Germinal center (tissue), 1 donor: ENCODE results near the gene ADAMTS14.

Source experiments
- DNase-seq: peaks from one replicate; pipeline ENCODE4 v3.0.0; 2012; ENCODE audit warnings: mixed read lengths, low spot score

The ADAMTS14 gene

DNA sequence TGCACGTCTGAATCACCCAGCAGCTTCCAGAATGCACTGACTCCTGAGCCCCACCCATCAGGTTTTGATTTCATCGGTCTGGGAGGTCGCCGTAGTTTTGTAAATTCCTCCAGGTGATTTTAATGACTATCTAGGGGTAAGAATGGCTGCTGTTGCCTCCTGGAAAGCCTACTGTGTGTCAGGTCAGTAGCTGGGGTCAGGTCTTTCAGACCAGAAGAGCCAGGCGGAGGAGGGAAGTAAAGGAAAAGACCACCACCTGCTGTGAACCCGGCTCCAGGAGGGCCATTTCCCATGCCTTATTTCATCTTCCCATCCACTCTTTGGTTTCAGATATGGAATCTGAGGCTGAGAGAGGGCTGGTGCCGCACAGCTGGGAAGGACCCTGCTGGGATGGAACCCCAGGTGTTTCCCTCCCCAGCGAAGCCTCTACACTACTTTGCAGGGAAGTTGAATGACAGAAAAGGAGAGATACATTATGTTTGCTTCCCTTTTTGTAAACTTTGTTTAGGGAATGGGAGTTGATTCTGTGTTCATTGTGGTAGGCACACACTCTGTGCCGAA lies 19.8 kb downstream of the ADAMTS14 start:
- DNase-seq = no peak

DNA sequence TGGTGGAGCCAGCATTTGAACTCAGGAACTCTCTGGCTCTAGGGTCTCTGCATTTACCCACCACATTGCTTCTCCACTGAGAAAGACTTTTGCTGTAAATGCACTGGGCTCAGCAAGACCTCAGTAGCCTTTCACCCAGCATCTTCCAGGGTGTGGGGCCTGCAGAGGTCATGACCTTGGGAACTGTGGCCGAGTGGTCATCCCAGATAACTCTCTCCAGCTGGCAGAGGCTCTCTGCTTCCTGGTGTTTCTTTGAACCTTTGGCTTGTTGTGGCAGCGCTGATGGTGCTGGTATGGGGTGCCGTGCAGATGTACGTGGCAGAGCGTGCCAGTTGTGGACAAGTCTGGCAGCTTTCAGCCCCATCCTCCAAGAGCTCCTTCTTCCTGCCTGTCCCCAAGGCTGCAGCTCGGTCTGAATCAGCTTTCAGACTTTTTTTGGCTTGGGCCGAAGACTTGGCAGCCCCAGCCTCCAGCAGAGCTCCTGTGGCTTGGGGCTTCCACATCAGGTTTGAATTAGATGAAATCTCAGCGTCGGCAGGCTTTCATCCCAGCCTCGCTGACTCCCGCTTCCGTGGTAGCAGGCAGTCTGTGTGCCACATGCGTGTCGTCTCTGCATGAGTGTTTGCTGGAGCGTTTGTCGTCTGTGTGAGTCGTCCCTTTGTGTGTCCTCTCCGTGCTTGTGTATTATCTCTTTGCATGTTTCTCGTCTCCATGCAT lies 21.5 kb downstream of the ADAMTS14 start:
- DNase-seq = no peak

DNA sequence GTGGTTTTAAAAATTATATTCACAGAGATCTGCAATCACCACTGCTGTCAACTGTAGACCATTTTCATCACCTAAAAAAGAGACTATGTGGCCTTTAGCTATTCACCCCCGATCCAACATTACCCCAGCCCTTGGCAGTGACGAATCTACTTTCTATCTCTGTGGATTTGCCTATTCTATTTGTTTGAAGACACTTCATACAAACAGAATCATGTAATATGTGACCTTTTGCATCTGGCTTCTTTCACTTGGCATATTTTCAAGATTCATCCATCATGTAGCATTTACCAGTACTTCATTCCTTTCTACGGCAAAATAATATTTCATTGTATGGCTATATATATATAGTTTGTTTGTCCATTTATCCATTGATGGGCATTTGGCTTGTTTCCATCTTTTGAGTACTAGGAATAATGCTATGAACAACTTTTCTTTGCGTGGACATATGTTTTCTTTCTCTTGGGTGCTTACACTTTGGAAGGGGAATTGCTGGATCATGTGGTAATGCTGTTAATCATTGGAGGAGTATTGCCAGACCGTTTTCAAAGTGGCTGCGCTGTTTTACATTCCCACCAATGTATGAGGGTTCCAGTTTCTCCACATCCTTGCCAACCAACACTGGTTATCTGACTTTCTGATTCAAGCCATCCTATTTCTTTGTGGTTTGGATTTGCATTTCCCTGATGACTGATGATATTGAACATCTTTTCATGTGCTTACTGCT lies 22.3 kb downstream of the ADAMTS14 start:
- no peak for DNase-seq

- DNase-seq = no peak
These were observed 23.1 kb downstream of the ADAMTS14 start for GRCh38 chr10:70695241-70696030.

- no peak for DNase-seq
These were observed 25.9 kb downstream of the ADAMTS14 start for GRCh38 chr10:70698211-70698610.

DNA sequence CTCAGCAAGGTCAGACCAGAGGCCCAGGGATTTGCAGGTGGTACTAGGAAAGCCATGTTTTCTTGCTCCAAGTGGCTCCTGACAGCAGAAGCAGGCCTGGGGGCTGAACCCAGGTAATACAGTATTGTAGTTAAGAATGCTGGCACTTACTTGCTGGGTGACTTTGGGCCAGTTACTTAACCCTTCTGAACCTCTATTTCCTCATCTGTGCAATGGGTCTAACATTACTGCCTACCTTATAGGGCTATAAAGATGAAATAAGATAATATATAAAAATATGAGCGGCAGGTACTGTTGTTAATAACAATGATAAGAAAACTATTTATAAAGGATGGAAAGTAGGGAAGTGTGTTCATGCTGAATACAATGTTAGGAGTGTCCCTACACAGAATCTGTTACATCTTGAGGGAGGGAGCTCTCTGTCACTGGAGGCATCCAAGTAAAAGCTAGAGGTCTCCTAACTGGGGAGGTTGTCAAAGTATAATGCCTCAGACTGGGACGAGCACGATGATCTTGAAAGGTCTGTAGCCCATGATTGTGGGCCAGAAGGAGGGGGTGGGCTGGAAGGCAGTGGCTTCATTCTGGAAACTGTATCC lies 26.9 kb downstream of the ADAMTS14 start:
- DNase-seq = no peak

- DNase-seq = no peak
These were observed 27.4 kb downstream of the ADAMTS14 start for GRCh38 chr10:70699659-70700174.

- no peak for DNase-seq
These were observed 30.0 kb downstream of the ADAMTS14 start for GRCh38 chr10:70702190-70702763.

DNA sequence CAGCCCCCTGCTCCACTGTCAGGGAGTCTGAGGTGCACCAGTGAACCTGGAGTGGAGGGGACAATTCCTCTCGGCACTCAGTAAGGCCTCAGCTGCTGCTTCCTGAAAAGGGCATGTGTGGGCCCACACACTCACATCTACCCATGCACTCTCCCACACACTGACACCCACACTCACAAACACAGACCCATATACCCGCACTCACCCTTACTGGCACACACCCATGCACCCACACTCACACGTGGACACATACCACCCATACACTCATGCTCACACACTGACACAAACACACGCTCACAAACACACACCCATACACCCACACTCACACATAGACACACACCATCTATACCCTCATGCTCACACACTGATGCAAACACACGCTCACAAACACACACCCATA lies 31.9 kb downstream of the ADAMTS14 start:
- no peak for DNase-seq

DNA sequence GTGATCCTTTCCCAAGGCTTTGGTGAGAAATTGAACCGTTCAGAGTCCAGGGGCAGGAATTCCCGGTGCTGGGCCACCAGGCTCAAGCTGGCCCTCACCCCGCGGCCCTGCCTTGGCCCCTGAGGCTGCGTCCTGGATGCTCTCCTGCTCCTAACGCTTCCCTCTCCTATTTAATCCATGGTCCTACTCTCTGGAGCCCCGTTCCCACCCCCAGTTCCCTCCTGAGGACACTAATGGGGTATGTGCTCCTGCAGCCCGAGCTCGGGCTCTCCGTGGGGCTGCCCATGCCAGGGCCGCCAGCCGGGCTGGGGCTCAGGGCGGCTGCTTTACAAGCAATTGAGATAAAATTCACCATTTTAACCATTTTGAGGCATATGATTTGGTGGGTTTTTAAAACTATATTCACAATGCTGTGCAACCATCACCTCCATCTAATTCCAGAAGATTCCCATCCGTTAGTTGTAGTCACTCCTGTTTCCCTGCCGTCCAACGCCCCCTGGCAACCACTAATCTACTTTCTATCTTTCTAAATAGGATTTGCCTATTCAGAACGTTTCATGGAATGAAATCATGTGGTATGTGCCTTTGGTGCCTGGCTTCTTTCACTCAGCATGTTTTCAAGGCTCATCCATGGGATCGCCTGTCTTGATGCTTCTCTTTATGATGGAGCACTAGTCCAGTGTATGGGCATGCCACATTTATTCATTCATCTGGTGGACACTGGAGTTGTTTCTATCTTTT lies 33.0 kb downstream of the ADAMTS14 start:
- DNase-seq = no peak

GRCh38 chr10:70711177-70711576 lies 38.9 kb downstream of the ADAMTS14 start:
- DNase-seq = no peak

DNA sequence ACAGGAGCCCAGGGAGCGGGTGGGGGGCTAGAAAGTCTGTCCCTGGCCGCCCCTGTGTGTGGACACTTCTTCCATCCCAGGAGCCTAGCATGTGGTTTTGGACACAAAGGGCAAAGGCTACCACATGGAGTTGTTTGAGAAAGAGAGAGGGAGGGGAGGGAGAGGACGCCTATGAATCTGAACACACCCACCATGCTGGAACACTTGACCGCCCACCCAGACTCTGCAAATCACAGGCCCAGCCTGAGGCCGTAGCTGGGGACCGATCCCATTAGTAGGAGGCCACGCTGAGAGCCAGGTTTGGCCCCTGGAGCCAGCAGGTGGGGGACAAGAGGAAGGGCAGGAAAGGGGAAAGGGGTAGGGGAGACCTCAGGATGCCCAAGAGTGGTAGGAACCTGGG lies 39.6 kb downstream of the ADAMTS14 start:
- no peak for DNase-seq

DNA sequence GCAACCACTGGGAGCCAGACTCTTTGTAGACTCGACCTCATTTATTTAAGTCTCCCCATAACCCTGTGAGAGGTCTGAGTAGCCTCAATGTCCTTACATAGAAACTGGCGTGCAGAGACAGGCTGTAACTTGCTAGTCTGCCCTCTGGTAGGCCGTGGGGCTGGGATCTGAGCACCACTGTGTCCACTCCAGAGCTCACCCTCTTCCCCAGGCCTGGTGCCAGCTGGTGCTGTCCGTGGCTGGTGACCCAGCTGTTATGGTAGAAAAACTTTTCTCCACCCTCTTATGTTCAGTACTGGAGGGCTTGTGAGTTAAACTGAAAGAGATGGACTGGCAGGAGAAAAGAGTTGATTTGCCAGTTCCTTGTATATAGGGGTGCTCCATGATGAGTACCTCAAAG lies 41.9 kb downstream of the ADAMTS14 start:
- DNase-seq = no peak

DNA sequence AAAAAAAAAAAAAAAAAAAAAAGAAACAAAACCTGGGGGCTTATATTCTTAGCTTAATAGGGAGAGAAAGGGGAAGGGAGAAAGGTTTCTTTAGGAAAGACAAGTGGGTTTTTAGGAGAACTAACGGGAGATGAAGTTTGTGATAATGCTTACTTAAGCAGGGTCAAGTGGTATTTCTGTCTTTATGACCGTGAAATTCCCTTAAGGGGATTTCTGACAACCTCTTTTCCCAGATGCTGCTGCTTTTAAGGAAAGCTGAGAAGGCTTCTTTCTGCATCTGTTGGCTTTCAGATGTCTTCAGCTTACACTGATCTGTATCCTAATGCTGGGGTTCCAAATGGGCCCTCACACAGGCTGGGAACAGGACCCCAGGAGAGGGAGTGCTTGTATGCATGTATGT lies 42.6 kb downstream of the ADAMTS14 start:
- no peak for DNase-seq

- no peak for DNase-seq
These were observed 43.8 kb downstream of the ADAMTS14 start for GRCh38 chr10:70715853-70716795.

GRCh38 chr10:70722820-70723424 lies 50.6 kb downstream of the ADAMTS14 start:
- no peak for DNase-seq

DNA sequence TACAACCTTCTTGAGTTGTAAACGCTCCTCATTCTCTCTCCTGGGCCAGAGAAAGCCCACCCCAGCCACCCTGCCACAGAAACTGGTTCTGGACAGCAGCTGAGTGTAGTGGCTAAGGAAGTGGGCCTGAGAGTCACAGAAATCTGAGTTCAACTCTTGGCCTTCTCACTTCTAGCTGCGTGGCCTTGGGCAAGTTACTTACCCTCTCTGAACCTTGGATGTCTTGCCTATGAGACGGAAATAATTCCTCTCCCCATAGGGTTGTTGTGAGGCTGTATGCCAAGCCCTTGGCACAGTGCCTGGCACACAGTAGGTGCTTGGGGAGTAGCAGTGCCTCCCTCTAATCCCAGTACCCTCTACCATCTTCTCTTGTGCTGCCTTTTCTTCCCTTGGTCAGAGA lies 51.5 kb downstream of the ADAMTS14 start:
- no peak for DNase-seq

DNA sequence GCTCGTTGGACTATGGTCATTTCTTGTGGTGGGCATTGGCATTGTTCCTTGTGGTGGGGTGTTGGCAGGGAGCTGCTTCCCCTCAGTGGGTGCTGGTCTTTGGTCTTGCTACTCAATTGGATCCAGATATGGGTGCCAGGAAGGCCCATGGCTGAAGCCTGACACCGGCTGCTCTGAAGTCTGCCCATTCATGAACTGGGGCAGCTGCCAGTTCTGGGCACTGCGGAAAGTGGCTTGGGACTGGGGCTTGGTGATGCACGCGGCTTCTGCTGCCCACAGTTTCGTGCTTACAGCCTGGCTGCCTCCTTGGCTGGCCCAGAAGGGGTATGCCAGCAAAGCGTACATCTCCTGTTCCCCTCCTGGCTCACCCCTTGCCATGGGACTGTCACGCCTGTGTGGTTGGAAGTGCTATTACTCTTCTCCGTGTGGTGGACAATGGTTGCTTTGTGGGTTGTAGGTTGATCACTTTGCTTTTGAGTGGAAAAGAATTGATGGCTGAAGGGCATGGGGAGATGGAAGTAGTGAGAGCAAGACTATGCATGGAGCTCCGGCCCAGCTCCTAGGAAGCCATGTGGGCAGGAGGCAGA lies 54.7 kb downstream of the ADAMTS14 start:
- no peak for DNase-seq

- DNase-seq = no peak
These were observed 56.0 kb downstream of the ADAMTS14 start for GRCh38 chr10:70728328-70728727.
